IMR-90 (cell line): Measurements from ENCODE around the gene DNAH8. TPM values are rescaled to one million over a fixed set of nuclear protein-coding genes. Genes with fewer than 3 reads are reported as not detected.

Experiments used
- ATAC-seq: fragments of 200-7000 bp; cut with Tn5 transposase; 2 replicates; pipeline ENCODE4 v1.9.1; 2020; ENCODE audit warnings: low read depth, mild to moderate bottlenecking, moderate library complexity
- BruUV-seq: library from RNA; stranded (reverse); fragments of 400-500 nt; replicated peaks from 2 replicates; lab custom pipeline; 2021; lab: Mats Ljungman, UMichigan
- CTCF ChIA-PET: fragments of 300-600 bp; formaldehyde crosslinking; extraction: SDS; loops from one replicate; lab custom pipeline; 2021; ENCODE audit warnings: antibody characterized with exemption; lab: Yijun Ruan, JAX
- POLR2A ChIA-PET: fragments of 300-600 bp; sonication (Branson Sonifier 250); formaldehyde crosslinking; loops from one replicate; lab custom pipeline; 2022; ENCODE audit warnings: antibody characterized with exemption; ENCODE audit not compliant: unreplicated experiment; lab: Charles Lee
- DNase-seq: peaks from one replicate; pipeline ENCODE4 v3.0.0; 2013
- H2AFZ ChIP-seq: replicated peaks from 2 replicates; pipeline ENCODE3; 2013; ENCODE audit warnings: low read length, mild to moderate bottlenecking; ENCODE audit not compliant: poor library complexity
- H2AK5ac ChIP-seq: 2 replicates; pipeline ENCODE4 v1.6.1; 2013; ENCODE audit warnings: low read depth, low read length, inconsistent platforms
- H2AK9ac ChIP-seq: replicated peaks from 2 replicates; pipeline ENCODE3; 2013; ENCODE audit warnings: mild to moderate bottlenecking, low read depth, low read length, moderate library complexity; ENCODE audit not compliant: poor library complexity
- H2BK120ac ChIP-seq: 2 replicates; pipeline ENCODE4 v1.6.1; 2013; ENCODE audit warnings: low read depth, low read length, inconsistent platforms
- H2BK15ac ChIP-seq: 3 replicates; pipeline ENCODE4 v1.6.1; 2013; ENCODE audit warnings: low read depth, low read length, inconsistent platforms
- H2BK20ac ChIP-seq: 2 replicates; pipeline ENCODE4 v1.6.1; 2013; ENCODE audit warnings: low read depth, mild to moderate bottlenecking, inconsistent platforms, low read length, moderate library complexity
- H2BK5ac ChIP-seq: 2 replicates; pipeline ENCODE4 v1.6.1; 2013; ENCODE audit warnings: mild to moderate bottlenecking, low read depth, low read length, inconsistent platforms; ENCODE audit not compliant: poor library complexity, severe bottlenecking
- H3K14ac ChIP-seq: replicated peaks from 2 replicates; pipeline ENCODE4 v1.6.1; 2013; ENCODE audit warnings: low read depth, low read length, inconsistent platforms
- H3K18ac ChIP-seq: 2 replicates; pipeline ENCODE4 v1.6.1; 2013; ENCODE audit warnings: low read depth, low read length, control low read depth
- H3K23ac ChIP-seq: 2 replicates; pipeline ENCODE4 v1.6.1; 2013; ENCODE audit warnings: low read depth, low read length, inconsistent platforms
- H3K27ac ChIP-seq: 2 replicates; pipeline ENCODE4 v1.5.1; 2013; ENCODE audit warnings: mild to moderate bottlenecking, control low read depth, low read length; ENCODE audit not compliant: insufficient read depth
- H3K27me3 ChIP-seq: 2 replicates; pipeline ENCODE4 v1.6.1; 2013; ENCODE audit warnings: low read length; ENCODE audit not compliant: control insufficient read depth, insufficient read depth
- H3K36me3 ChIP-seq: 2 replicates; pipeline ENCODE4 v1.6.1; 2013; ENCODE audit warnings: low read length, mixed read lengths; ENCODE audit not compliant: control insufficient read depth, insufficient read depth
- H3K4ac ChIP-seq: 2 replicates; pipeline ENCODE4 v1.6.1; 2013; ENCODE audit warnings: low read depth, low read length, inconsistent platforms
- H3K4me1 ChIP-seq: 2 replicates; pipeline ENCODE4 v1.6.1; 2013; ENCODE audit warnings: low read length, mixed read lengths; ENCODE audit not compliant: control insufficient read depth, insufficient read depth
- H3K4me2 ChIP-seq: 2 replicates; pipeline ENCODE4 v1.6.1; 2013; ENCODE audit warnings: low read depth, mild to moderate bottlenecking, control low read depth, low read length, moderate library complexity
- H3K4me3 ChIP-seq: 2 replicates; pipeline ENCODE4 v1.5.1; 2013; ENCODE audit warnings: low read depth, mild to moderate bottlenecking, control low read depth, low read length, moderate library complexity; ENCODE audit not compliant: insufficient read depth
- H3K56ac ChIP-seq: 2 replicates; pipeline ENCODE4 v1.6.1; 2013; ENCODE audit warnings: low read length, inconsistent platforms; ENCODE audit not compliant: insufficient read depth; ENCODE audit errors: extremely low read depth
- H3K79me1 ChIP-seq, 2 experiments: 2 replicates each; pipeline ENCODE4 v1.6.1; 2013; ENCODE audit warnings: low read length in 2 of 2, inconsistent platforms in 1 of 2, low read depth in 1 of 2
- H3K9ac ChIP-seq: 2 replicates; pipeline ENCODE4 v1.6.1; 2013; ENCODE audit warnings: low read depth, low read length, control low read depth
- H3K9me1 ChIP-seq: 2 replicates; pipeline ENCODE4 v1.6.1; 2013; ENCODE audit warnings: low read length, inconsistent platforms; ENCODE audit not compliant: insufficient read depth
- H3K9me3 ChIP-seq: 2 replicates; pipeline ENCODE4 v1.6.1; 2013; ENCODE audit warnings: low read length; ENCODE audit not compliant: control insufficient read depth, insufficient read depth
- H4K20me1 ChIP-seq: 2 replicates; pipeline ENCODE4 v1.6.1; 2013; ENCODE audit warnings: low read length, inconsistent platforms; ENCODE audit not compliant: insufficient read depth
- H4K5ac ChIP-seq: 2 replicates; pipeline ENCODE4 v1.6.1; 2013; ENCODE audit warnings: mild to moderate bottlenecking, low read depth, low read length, control low read depth
- H4K8ac ChIP-seq, 2 experiments: 2 replicates each; pipeline ENCODE4 v1.6.1; 2013; ENCODE audit warnings: low read depth in 2 of 2, low read length in 2 of 2, control low read depth in 1 of 2, inconsistent platforms in 1 of 2
- H4K91ac ChIP-seq: 2 replicates; pipeline ENCODE4 v1.6.1; 2013; ENCODE audit warnings: low read depth, low read length, inconsistent platforms; ENCODE audit not compliant: insufficient read depth
- CEBPB ChIP-seq: IDR thresholded peaks from 2 replicates; pipeline ENCODE4 v1.6.1; 2012; ENCODE audit warnings: low read depth, low read length, improper control_type of control experiment
- CHD1 ChIP-seq: IDR thresholded peaks from 2 replicates; pipeline ENCODE4 v1.6.1; 2012; ENCODE audit warnings: low read depth, low read length, improper control_type of control experiment
- CTCF ChIP-seq: conservative IDR thresholded peaks from 2 replicates; pipeline ENCODE4 v1.5.1; 2012; ENCODE audit warnings: mild to moderate bottlenecking, low read depth, low read length, improper control_type of control experiment
- ELK1 ChIP-seq: fragments of 150-350 bp; IDR thresholded peaks from 2 replicates; pipeline ENCODE4 v1.6.1; 2016; ENCODE audit warnings: low read depth, mild to moderate bottlenecking, low read length, moderate library complexity, borderline replicate concordance
- FOS ChIP-seq: fragments of 150-350 bp; IDR thresholded peaks from 2 replicates; pipeline ENCODE4 v1.6.1; 2016; ENCODE audit warnings: low read depth, low read length
- MAFK ChIP-seq: IDR thresholded peaks from 2 replicates; pipeline ENCODE4 v1.6.1; 2012; ENCODE audit warnings: low read depth, low read length, improper control_type of control experiment
- MXI1 ChIP-seq: IDR thresholded peaks from 2 replicates; pipeline ENCODE4 v1.6.1; 2012; ENCODE audit warnings: low read depth, mild to moderate bottlenecking, low read length, moderate library complexity, borderline replicate concordance
- dilution Hi-C: fragments of 300-500 bp; cut with HindIII; formaldehyde crosslinking; loops from one replicate; pipeline ENCODE4 v1.14.3; 2018; ENCODE audit warnings: low sequenced_read_pairs; ENCODE audit not compliant: unreplicated experiment
- in situ Hi-C: fragments of 300-500 bp; cut with MboI; formaldehyde crosslinking; loops from 3 replicates; pipeline ENCODE4 v1.14.3; 2019; ENCODE audit warnings: low sequenced_read_pairs, inconsistent platforms, mixed read lengths
- intact Hi-C: fragments of 100-400 bp; cut with micrococcal nuclease; formaldehyde crosslinking; loops from 2 replicates; pipeline ENCODE4 v1.10.0; 2022
- polyA plus RNA-seq, 3 experiments: library from polyadenylated mRNA; depleted of rRNA; stranded (reverse); fragments of >200 nt; gene quantifications; 2 replicates each; pipeline ENCODE4 v1.2.3, GENCODE V29; 2012; ENCODE audit warnings: low replicate concordance in 1 of 3
- total RNA-seq: library from RNA; depleted of rRNA; stranded (reverse); fragments of >200 nt; gene quantifications from 2 replicates; pipeline ENCODE4 v1.2.3, GENCODE V29; 2012

Gene DNAH8
- total and polyA plus RNA-seq, 2 of the 4 experiments (the other 2 are of a cell fraction) = not detected

GRCh38 chr6:38831865-38832264 is 116.8 kb downstream of the DNAH8 start:
- H4K20me1 ChIP-seq = no peaks in the 10 kb centered on the region
- in situ Hi-C loops = no loop called here

More at GRCh38 chr6:38831865-38832264, 116.8 kb downstream of the DNAH8 start:
- Histone ChIP-seq H3K27me3 (no peaks in the 10 kb centered on the region), H2AK5ac (no peak overlapping the region), H3K14ac (no peak overlapping the region), H3K79me1 (no peaks in the 10 kb centered on the region), H3K18ac (no peak overlapping the region), H2BK120ac (no peak overlapping the region), H2BK5ac (no peak overlapping the region), H2AK9ac (no peak overlapping the region), H3K56ac (no peak overlapping the region), H3K4me2 (no peak overlapping the region), H3K4ac (no peak overlapping the region), H2BK20ac (no peak overlapping the region), H3K9ac (no peak overlapping the region), H4K5ac (no peak overlapping the region), H3K23ac (no peak overlapping the region), H3K36me3 (no peaks in the 10 kb centered on the region), H2BK15ac (no peak overlapping the region), H4K91ac (no peak overlapping the region), H2AFZ (no peak overlapping the region), H3K27ac (no peak overlapping the region), H3K9me3 (no peaks in the 10 kb centered on the region), H4K8ac (no peak overlapping the region), H3K4me1 (no peaks in the 10 kb centered on the region), H3K9me1 (no peaks in the 10 kb centered on the region), H3K4me3 (no peak overlapping the region)
- POLR2A ChIA-PET = no interaction called here
- CTCF ChIA-PET = interaction anchor here (0.6 kb wide), 1 partner anchor 959 kb away, joined by 3 read pairs; no protein-coding TSS in a partner anchor
- dilution Hi-C loops = no loop called here
- BruUV-seq = no TSS peak
- intact Hi-C loops = no loop called here
- DNase-seq (no peak), ATAC-seq (no peak)
- no peak for TF ChIP-seq CHD1
- TF ChIP-seq CEBPB = no peak
- no peak for TF ChIP-seq MXI1
- no peak for TF ChIP-seq MAFK
- no peak for TF ChIP-seq CTCF
- no peak for TF ChIP-seq ELK1
- no peak for TF ChIP-seq FOS
